Hematopoietic multipotent progenitor cell treated with erythropoietin and hydrocortisone succinate and interleukin-3 and kit ligand, for 15 days (in vitro differentiated cells): Measurements from ENCODE around the gene PTBP2.

Experiments used
- DNase-seq: peaks from one replicate; pipeline ENCODE4 v3.0.0-alpha.2; 2015; ENCODE audit warnings: low spot score

The PTBP2 gene

DNA sequence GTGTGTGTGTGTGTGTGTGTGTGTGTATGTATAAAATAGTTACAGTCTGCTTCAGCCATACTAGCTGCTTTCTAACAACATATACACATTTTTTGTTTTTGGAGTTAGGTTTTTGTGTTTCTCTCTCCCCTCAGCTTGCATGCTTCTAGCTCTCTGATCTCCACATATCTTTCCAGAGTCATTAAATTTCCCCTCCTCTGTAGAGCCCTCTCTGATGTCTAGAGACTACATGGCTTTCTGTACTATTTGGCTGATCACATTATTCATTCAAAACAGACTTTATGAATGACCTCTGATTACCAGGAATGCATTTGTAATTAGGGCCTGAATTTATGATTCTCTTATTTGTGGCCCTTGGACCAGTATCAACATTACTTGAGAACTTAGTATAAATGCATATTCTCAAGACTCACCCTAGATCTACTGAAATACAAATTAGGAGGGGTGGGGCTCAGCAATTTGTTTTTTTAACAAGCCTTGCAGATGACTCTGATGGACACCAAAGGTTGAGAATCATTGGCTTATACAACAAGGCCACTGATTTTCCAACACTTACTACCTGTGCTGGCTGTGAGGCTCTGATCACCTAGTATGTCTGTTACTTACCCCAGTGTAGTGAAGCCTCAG is 104.5 kb downstream of the PTBP2 start:
- DNase-seq, result no peak

DNA sequence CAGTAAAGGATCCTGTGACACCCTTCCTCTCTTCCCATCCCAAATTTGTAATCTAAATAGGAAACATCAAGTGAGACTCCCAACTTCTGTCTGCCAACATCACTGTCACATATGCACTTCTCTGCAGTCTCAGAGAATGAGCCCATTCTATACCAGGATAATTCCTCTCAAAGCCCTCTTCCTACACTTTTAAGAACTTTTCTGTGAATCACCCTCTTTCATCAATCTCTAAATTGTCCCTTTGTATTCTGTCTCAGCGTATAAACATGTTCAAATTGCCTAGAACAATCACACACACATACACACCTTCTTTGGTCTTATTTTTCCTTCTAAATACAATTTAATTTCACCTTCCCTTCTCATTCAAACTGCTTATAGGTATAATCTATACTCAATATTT is 111.8 kb downstream of the PTBP2 start:
- no peak for DNase-seq

DNA sequence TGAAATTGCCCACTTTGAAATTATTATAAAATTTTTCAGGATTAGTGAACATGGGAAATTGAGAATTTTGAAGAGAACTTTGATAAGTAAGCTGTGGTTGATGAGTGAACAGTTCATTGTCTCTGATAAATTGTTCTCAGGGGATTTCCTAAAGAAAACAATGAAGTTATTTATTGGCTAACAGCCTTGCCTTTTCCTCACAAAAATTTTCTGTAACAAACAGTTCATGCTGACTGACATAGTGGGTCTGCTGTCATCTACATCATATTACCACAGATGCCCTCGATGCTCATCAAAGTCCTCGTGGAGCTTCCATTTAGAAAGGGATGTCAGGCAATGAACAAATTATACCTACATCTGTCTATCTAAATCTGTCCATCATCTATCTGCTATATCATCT is 113.4 kb downstream of the PTBP2 start:
- DNase-seq, result no peak

DNA sequence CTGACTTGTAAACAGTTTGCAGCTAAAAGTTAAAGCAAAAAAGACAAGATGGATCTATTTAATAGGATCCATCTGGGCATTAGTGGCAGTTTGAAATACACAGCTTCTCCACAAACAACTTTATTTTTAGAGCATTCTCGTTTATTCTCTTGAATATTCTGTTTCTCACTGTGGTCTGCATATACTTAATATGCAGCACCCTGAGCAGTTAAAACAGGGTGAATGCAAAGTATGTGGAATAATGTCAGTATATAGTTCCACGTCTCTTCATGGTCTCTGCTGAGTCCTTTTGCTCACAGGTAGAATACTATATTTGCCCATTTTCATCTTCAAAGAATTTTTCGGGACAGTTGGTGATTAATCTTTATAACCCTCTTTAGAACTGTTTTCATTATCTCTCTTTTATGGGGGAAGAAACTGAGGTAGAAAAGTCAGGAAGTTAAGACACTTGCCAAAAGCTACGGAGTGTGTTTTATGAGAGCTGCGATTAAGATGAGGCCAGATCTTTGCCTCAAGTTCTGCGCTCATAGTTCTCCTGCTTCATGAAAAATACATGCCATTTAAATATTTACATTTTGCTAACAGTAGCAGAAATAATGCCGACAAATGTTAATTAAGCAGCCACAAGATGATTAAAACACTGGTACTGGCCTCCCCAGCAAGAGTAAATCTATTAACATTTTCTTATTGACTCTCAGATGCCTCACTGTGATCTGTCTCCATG is 115.6 kb downstream of the PTBP2 start:
- DNase-seq, result no peak

DNA sequence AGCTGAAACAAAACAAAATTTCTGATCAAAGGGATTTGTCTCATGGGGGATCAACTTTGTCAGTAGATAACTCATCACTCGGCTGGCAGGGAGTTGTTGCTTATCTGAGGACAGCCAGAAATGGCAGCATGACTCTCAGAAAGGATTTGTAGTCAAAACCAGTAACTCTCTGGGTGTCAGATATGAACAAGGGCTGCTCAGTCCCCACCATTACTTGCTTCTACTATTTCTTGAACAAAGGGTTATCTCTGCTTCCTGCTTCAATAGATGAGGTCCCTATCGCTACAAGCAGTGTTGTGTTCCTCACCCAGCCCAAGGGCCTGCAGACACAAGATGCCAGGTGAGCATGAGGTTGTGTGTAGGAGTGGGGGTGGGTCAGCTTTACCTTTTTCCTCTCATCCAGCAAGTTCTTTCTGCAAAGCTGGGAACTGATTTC is 116.2 kb downstream of the PTBP2 start:
- DNase-seq, result no peak

DNA sequence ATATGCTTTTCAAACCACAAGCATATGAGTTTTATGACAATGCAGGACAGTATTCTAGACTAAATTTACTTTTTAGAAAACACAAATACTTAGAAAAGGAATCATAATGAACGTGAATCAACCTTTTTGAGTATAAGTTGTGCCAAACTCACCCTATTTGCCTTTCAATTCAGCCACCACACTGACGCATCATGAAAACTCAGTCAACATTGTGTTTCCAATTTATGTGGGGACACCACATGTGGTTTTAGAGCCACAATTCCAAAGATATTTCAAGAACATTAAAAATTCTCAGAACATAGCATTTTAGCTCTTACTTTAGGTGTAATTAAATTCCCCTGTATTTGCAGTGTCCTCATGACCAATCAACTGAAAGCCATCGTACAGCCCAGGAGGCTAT is 118.8 kb downstream of the PTBP2 start:
- DNase-seq, result no peak

DNA sequence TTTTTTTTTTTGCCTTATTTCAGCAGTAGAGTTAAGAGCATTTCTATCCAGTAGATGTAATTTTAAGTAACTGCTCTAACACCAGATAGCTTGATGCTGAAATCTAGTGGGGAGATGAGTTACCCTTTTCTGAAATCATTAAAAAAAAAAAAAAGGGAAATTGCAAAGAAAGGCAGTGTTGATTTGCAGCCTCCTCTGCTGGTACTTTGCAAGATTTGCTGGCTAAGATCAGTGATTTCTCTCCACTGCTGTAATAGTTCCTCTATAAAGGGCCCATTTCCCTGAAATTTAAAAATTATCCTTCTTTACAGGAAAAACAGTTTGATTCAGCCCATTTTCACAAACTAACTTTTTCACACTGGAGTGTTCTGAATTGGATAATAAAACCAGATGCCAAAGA is 120.6 kb downstream of the PTBP2 start:
- no peak for DNase-seq

DNA sequence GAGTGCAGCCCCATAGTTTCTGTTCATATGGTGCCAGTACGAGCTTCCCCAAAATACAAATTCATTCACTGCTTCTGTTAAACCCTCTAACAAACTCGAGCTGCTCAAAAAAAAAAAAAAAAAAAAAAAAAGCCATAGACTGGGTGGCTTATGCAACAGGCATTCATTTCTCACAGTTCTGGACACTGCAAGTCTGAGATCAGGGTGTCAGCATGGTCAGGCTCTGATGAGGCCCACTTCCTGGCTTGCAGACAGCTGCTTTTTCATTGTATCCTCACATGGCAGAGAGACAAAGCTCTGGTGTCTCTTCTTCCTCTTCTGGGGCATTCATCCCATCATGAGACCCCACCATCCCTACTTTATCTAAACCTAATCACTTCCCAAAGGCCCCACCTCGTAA is 121.6 kb downstream of the PTBP2 start:
- no peak for DNase-seq

DNA sequence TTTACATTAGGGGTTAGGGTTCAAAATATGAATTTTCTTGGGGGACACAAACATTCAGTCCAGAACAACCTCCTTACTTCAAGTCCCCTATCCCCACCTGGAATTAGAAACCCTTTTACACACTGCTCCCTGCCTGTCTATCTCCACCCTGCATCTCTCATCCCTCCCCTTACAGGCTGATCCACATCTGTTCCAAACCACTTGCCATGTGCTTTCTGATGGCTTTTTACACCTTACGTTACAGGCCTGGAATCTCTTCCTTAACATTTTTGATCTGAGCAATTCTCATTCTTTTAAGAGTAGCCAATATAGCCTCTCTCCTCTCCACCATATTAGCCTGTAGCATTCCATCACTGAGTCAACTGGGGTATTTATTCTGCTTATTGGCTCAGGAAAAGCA is 122.0 kb downstream of the PTBP2 start:
- DNase-seq, result no peak

DNA sequence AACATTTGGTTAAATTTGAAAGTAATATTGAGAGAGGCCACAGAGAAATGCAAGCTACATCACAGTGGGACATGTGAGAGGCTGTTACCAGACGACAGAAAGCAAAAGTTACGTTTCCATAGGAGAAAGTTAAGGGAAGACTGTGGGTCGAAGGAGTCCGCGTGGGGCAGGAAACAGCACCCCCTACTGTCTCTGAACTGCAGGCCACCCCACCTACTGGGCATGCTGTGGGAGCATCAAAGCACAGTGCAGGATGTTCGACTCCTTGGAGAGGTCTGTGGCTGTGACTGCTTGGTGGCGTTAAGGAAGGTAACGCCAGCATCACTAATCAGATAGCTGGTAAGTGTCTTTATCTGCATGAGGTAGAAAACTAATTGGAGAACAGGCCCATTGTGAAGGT is 123.9 kb downstream of the PTBP2 start:
- peak; percentile 20 for DNase-seq

DNA sequence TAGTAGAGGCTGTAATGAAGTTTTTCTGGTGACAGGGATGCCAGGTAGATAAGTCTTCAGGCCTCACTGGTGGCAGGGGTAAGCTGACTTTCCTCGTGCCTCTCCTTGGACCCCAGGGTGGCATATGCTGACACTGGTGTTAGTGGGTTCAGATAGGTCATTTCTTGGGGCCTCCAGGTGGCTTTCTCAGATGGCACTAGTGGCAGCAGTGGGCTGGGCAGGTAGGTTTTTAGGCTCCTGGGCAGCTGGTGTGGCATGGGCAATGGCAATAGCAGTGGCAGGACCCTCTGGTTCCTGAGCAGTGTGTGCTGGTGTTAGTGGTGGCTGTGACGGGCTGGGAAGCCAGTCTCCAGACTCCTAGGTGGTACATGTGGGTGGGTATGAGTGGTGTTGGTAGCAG is 140.3 kb downstream of the PTBP2 start:
- DNase-seq, result no peak

DNA sequence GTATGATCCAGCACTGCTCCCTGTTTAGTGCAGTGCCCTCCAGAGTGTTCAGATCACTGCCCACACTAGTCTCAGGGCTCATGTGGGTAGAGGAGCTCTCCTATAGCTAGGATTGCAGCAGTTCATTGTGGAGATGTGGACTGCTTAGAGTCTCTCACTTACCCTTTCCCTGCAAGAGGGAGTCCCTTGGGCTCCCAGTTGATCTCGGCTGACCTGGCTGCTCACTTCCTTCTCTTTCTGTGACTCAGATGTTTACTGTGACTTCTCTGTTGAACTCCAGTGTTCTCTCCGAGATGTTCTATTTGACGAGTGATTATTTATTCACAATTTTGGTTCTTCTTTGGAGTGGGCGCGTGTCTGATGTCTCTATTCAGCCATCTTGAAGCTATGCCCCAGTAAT is 141.9 kb downstream of the PTBP2 start:
- DNase-seq, result no peak
